Chondrocyte (in vitro differentiated cells): ENCODE measurements around the gene TXNDC8. TPM values are rescaled to one million over a fixed set of nuclear protein-coding genes. Genes with fewer than 3 reads are reported as not detected.

ENCODE experiments used
- DNase-seq: peaks from one replicate; pipeline ENCODE4 v3.0.0; 2021; ENCODE audit warnings: mixed read lengths, low spot score
- H3K27ac Mint-ChIP-seq: one replicate; pipeline ENCODE4 v1.8.0; 2021; ENCODE audit warnings: mild to moderate bottlenecking, moderate library complexity, mixed read lengths; ENCODE audit not compliant: unreplicated experiment
- H3K27me3 Mint-ChIP-seq: 2 replicates; pipeline ENCODE4 v1.8.0; 2021; ENCODE audit warnings: low read depth, mixed read lengths
- H3K36me3 Mint-ChIP-seq: 2 replicates; pipeline ENCODE4 v1.8.0; 2021; ENCODE audit warnings: low read depth, mixed read lengths
- H3K4me1 Mint-ChIP-seq: 2 replicates; pipeline ENCODE4 v1.8.0; 2021; ENCODE audit warnings: low read depth, mild to moderate bottlenecking, mixed read lengths
- H3K4me3 Mint-ChIP-seq: one replicate; pipeline ENCODE4 v1.8.0; 2021; ENCODE audit warnings: mild to moderate bottlenecking, moderate library complexity, mixed read lengths; ENCODE audit not compliant: unreplicated experiment
- H3K9me3 Mint-ChIP-seq: 2 replicates; pipeline ENCODE4 v1.8.0; 2021; ENCODE audit warnings: low read depth, mixed read lengths
- total RNA-seq: library from RNA; stranded (reverse); gene quantifications from 3 replicates; pipeline ENCODE4 v1.2.1, GENCODE V29; 2021
- TF ChIP-seq, protein P1 (sequence below): fragments of 200-600 bp; sonication (generic); IDR thresholded peaks from 2 replicates; pipeline ENCODE4 v1.5.0; 2021; ENCODE audit warnings: antibody characterized with exemption, mild to moderate bottlenecking, moderate library complexity

The TXNDC8 gene
- total RNA-seq, 1 donor from 2014 or later = not detected

DNA sequence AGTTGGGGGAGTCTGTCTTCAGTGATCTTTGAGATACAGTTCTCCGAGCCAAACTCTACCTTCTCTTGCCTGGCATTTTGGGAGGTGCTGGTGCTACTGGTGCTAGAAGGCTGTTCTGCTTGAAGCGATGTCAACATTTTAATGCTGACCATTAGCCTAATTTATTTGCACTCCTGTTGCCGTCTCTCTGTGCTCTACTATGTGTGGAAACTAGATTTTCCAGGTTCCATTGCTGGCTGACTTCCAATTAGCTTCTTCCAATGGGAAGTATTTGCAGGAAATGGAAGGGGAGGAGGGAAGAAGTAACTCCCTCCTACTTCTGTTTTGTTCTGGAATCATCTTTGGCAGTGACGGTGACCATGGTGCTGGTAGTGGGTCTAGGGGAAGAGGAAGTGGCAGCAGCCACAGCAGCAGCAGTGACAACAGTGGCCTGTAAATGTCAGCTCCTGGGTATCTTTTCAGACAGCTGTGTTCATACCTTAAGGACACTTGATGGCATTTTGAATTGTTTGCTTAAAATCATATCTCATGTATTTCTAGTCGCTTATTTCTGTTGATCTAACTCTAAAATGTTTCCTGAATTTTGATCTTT, 7.9 kb downstream of the TXNDC8 start:
- no peaks in the 10 kb centered on the region for H3K36me3 Mint-ChIP-seq
- H3K4me1 Mint-ChIP-seq = no peaks in the 10 kb centered on the region
- peaks cover 11% of the 10 kb centered on the region for H3K9me3 Mint-ChIP-seq
- H3K27me3 Mint-ChIP-seq = no peaks in the 10 kb centered on the region
- no peak overlapping the region for H3K4me3 Mint-ChIP-seq
- H3K27ac Mint-ChIP-seq = no peak overlapping the region
- TF ChIP-seq, protein P1, sequence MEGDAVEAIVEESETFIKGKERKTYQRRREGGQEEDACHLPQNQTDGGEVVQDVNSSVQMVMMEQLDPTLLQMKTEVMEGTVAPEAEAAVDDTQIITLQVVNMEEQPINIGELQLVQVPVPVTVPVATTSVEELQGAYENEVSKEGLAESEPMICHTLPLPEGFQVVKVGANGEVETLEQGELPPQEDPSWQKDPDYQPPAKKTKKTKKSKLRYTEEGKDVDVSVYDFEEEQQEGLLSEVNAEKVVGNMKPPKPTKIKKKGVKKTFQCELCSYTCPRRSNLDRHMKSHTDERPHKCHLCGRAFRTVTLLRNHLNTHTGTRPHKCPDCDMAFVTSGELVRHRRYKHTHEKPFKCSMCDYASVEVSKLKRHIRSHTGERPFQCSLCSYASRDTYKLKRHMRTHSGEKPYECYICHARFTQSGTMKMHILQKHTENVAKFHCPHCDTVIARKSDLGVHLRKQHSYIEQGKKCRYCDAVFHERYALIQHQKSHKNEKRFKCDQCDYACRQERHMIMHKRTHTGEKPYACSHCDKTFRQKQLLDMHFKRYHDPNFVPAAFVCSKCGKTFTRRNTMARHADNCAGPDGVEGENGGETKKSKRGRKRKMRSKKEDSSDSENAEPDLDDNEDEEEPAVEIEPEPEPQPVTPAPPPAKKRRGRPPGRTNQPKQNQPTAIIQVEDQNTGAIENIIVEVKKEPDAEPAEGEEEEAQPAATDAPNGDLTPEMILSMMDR = no peak
- DNase-seq = no peak

DNA sequence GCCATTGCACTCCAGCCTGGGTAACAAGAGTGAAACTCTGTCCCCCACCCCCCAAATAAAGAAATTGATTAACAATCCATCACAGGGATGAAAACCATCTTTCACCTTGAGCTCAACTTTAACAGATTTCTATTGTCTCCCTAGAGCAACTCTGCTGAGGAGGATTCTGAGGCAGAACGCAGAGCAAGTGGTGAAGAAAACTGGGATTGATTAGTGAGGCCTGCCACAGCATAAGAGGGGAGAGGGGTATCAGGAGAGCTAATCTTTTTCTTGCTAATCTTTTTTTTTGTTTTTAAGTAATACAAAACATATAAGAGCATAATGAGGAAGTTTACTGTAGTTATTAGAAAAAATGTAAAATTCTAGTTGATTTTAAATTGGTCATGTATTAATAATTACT, 8.9 kb downstream of the TXNDC8 start:
- Mint-ChIP-seq H3K27me3 (no peaks in the 10 kb centered on the region), H3K9me3 (peaks cover 11% of the 10 kb centered on the region), H3K4me1 (no peaks in the 10 kb centered on the region), H3K36me3 (no peaks in the 10 kb centered on the region), H3K27ac (no peak overlapping the region), H3K4me3 (no peak overlapping the region)
- no peak for DNase-seq
- TF ChIP-seq, protein P1 = no peak

DNA sequence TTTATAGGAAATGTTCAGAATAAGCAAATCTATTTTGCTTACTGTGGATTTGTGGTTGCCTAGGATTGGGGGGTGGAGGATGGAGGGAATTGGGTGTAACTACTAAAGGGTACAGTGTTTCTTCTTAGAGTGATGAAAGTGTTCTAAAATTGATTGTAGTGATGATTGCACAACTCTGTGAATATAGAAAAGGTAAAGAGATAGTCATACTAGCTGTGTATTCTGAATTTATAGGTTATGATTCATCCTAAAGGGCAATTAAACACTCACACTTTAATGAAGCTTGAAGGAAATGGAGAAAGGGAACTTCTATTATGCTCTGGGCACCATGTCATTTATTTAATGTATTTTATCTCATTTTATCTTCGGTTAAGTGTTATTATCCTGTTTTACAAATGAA, 9.9 kb downstream of the TXNDC8 start:
- DNase-seq = no peak
- peaks cover 11% of the 10 kb centered on the region for H3K9me3 Mint-ChIP-seq
- H3K4me1 Mint-ChIP-seq = no peaks in the 10 kb centered on the region
- no peaks in the 10 kb centered on the region for H3K36me3 Mint-ChIP-seq
- H3K27ac Mint-ChIP-seq = no peak overlapping the region
- TF ChIP-seq, protein P1 = no peak
- no peak overlapping the region for H3K4me3 Mint-ChIP-seq
- no peaks in the 10 kb centered on the region for H3K27me3 Mint-ChIP-seq

DNA sequence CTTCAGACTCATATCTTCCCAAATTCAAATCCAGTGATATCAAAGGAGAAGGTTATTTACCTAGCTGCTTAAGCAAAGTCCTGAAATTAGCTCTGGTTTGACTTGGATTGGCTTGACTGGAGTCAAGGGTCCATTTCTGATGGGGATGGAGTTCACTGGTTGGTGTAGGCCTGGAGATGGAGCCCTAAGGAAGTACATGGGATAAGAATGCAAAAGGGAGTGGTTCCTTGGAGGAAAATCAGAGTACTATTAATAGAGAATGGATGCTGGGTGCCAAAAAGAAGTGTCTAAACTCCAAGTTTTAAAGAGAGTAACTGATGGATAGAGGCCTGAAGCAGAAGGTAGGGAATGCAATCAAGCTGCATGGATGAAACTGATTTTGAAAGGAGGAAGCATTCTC, 13.8 kb downstream of the TXNDC8 start:
- H3K36me3 Mint-ChIP-seq = no peaks in the 10 kb centered on the region
- TF ChIP-seq, protein P1 = no peak
- peaks cover 4% of the 10 kb centered on the region for H3K4me1 Mint-ChIP-seq
- no peak overlapping the region for H3K4me3 Mint-ChIP-seq
- no peak for DNase-seq
- H3K9me3 Mint-ChIP-seq = no peaks in the 10 kb centered on the region
- H3K27me3 Mint-ChIP-seq = peaks cover 2% of the 10 kb centered on the region
- H3K27ac Mint-ChIP-seq = no peak overlapping the region

DNA sequence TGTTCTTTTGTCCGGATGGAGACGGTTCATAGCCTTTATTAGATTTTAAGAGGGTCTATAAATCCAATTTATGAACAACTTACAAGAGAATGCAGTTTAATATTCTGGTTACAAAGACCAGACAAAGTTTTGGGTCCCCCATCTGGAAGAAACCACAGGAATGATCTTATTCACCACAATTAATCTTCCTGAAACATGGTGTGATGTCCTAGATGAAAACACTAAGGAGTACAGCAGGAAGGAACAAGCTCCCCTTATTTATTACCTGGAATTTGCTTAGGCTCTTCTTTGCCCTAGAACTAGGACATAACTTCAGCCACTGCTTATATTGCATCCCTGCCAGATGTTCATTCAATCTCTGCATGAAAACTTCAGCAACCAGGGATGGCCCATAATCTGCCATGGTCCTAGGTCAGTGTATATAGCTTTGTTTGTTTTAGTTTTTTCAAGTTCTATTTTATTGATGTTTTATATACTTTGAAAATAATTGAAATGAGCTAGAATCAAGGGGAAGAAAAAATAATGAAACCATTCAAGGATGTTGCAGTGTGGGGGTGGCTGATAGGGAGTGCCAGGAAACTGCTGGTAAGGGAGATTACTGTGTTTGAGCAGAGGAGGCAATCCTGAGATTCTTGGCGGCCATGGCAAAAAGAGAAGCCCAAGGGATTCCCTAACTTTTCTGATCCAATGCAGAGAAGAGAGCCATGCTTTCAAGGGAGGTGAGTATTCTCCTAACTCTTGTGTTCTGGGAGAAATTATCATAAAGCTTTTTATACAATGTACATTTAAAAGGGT, 16.8 kb downstream of the TXNDC8 start:
- Mint-ChIP-seq H3K4me3 (no peak overlapping the region), H3K9me3 (no peaks in the 10 kb centered on the region), H3K27ac (no peak overlapping the region), H3K27me3 (peaks cover 2% of the 10 kb centered on the region), H3K4me1 (peaks cover 4% of the 10 kb centered on the region), H3K36me3 (no peaks in the 10 kb centered on the region)
- TF ChIP-seq, protein P1 = no peak
- no peak for DNase-seq
